ENCODE results near the gene ELMOD2.
"Not testable (repeated sequence)": the region's sequence is repeated elsewhere in the genome, so short reads cannot be mapped to it uniquely, and the experiment has no call there.

ELMOD2 gene, protein sequence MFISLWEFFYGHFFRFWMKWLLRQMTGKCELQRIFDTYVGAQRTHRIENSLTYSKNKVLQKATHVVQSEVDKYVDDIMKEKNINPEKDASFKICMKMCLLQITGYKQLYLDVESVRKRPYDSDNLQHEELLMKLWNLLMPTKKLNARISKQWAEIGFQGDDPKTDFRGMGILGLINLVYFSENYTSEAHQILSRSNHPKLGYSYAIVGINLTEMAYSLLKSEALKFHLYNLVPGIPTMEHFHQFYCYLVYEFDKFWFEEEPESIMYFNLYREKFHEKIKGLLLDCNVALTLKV

DNA sequence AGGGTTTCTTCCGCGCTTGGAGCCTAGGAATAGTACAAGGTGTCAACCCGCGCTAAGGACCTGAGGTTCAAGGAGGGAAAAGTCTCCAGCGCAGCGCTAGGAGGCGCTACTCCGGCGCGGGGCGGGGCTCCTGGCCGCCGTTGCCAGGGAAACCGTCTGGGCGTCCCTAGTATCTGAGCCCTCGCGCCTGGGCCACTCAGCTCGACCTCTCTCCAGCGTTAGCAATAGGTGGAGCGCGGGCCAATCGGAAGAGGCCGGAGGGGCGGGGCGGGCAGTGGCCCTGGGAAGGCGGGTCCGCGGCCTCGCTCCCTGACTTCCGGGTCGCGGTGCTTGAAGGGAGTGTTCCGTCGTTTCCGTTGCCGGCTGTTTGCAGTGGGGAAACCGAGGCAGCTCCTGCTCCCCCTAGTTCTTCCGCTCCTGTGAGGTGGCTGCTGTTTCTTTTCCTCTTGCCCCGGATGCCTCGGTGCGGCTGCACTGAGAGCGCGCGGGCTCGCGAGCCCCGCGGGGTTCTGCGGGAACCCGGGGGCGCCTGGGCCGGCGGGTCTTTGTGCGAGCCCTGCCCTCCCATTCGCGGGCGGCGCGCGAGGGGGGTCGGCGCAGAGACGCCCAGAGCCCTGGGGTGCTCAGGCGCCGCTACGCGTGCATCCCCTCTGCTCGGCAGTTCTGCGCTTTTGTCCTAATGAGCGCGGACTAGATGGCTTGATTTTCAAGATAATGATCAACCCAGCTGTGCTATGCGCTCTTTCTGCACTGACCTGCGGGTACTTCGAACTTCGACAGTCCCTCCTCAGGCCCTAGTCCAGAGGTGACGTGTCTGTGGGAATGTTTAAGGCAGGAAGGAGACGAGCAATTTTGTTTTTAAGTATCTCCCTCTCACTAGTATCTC is at the start of gene ELMOD2:
ELMOD2 (plus strand) TSS at position 312 of the 886 bp plus-strand sequence. CDS start 1,261 bp downstream, outside the sequence.
- DNase-seq, result peak; percentile 78 to 91

DNA sequence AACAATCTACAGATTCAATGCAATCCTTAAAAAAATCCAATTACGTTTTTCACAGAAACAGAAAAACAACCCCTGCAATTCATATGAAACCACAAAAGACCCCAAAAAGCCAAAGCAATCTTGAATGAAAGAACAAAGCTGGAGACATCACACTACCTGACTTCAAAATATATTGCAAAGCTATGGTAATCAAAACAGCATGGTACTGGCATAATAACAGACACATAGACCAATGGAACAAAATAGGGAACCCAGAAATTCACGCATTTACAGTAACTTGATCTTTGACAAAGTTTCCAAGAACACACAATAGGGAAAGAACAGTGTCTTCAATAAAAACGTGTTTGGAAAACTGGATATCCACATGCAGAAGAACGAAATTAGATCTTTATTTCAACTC is 40.5 kb upstream of the ELMOD2 start:
- DNase-seq, result no peak

DNA sequence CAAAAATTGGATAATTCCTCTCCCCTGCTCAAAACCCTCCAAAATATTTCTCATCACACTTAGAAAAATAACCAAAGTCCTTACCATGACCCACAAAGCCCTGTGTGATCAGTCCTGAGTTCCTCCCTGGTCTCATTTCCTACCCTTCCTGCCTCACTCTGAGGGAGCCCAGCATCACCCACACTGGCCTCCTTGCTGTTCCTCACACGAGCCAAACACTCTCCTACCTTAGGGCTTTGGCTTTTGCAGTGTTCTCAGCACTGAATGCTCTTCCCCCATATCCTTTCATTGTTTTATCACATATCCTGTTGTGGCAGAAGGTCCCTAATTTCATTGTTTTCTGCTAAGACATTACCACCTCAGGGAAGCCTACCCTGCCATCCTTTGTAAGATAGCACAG is 38.0 kb upstream of the ELMOD2 start:
- no peak for DNase-seq

DNA sequence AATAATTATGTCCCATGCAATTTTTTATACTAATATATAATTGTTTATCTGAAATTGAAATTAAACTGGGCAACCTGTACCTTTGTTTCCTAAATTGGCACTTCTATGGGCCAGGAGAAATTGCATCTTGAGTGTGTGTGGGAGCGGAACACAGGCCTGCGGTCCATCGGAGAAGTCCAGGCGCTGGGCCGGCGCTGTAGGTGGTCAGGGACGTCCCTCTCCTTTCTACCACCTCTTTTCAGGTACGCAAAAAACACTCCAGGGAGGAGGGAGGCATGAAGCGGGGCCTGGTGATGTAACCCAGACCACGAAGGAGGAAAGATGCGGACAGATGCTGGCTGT is 26.6 kb upstream of the ELMOD2 start:
- no peak for DNase-seq

DNA sequence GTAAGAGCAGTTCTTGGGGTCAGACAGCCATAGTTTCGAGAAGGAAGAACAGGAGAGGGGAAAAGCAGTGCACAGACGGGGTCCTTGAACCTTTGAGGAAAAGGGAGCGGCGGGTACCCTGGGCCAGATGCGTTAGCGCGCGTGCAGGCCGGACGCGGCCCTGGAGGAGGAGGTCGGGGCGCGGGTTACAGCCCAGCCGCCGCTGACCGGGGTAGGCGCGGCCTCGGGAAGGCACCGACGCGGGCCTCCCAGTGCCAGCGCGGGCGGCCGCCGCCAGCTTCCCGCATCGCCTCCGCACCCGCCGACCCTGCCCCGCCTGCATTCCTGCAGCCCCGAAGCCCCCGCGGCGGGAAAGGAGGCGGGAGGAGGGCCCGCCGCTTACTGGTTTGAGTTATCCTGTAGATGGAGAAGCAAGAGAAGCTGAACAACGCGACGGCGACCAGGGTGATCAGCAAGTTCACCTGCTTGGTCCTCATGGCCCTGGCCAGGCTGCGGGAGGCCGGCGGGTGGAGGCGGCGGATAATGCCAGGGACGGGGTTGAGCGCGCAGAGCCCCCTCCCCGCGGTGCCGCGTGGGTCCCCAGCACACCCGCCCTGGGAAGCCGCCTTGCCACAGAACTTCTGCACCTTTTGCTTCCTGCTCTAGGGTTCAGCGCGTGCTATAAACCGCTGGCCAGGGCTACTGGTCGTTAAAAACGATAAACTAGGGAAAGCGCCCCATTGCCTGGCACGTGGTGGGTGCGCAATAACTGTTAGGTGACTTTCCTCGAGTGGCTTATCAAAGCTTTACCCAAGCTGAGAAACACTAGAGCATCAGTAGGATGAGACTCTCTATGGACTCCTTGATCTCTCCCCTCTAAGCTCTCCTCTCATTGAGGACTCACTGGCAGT is 26.0 kb upstream of the ELMOD2 start, which contains the start of gene MGAT4D:
MGAT4D (minus strand) TSS at position 547 of the 890 bp plus-strand sequence; CDS start at position 476, 71 bp downstream.
- no peak for DNase-seq

DNA sequence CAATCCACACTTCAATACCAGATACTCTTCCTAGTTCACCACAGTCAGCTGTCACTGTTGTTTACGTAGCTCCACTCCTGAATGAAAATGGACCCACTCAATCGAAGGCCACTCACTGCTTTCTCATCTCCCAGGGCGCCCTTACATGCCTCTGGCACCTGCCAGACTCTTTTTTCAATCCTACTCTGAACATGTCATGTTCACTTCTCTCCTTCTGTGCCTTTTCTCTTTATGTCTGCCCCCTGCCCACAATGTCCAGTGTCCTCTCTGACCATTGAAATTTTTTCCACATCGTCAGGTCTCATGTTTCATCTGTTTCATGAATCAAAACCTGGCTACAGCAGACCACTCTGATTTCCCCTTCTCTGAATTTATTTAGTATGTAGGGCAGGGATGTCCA is 24.6 kb upstream of the ELMOD2 start:
- DNase-seq, result no peak

DNA sequence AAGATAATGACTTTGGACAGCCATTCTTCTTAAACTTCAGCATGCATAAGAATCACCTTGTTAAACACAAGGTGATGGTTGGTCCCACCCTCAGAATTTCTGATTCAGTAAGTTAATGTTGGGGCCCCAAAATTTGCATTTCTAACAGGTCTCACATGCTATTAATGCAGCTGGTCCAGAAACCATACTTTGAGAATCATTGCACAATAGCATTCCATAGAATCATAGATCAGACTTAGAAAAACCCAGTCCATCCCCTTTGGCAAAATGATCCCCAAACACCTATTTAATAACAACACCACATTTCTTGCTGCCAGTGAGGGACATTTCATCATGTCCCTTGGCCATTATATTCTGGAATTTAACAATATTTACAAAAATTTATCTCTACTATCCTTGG is 19.7 kb upstream of the ELMOD2 start:
- no peak for DNase-seq

DNA sequence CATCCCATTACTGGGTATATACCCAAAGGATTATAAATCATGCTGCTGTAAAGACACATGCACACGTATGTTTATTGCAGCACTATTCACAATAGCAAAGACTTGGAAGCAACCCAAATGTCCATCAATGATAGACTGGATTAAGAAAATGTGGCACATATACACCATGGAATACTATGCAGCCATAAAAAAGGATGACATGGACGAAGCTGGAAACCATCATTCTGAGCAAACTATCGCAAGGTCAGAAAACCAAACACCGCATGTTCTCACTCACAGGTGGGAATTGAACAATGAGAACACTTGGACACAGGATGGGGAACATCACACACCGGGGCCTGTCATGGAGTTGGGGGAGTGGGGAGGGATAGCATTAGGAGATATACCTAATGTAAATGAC is 10.2 kb upstream of the ELMOD2 start:
- not testable (repeated sequence) for DNase-seq

DNA sequence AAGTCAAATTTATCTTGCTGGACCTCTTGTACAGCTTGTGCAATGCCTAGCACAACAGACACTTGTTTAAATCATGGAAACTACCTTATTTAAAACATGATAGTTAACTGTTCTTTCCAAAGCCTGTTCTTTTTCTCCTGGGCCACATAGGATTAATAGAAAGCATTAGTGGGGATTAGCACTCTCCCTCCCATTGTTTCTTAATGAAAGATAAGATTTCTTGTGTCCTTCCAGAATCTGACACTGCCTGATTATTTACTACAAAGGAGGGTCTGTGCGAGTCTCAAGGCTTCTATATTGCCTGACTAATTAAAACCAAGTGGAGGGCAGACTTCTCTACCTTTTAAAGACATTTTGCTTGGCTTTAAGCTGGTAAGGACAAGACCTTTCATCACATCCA is 8.5 kb upstream of the ELMOD2 start:
- DNase-seq, result no peak

DNA sequence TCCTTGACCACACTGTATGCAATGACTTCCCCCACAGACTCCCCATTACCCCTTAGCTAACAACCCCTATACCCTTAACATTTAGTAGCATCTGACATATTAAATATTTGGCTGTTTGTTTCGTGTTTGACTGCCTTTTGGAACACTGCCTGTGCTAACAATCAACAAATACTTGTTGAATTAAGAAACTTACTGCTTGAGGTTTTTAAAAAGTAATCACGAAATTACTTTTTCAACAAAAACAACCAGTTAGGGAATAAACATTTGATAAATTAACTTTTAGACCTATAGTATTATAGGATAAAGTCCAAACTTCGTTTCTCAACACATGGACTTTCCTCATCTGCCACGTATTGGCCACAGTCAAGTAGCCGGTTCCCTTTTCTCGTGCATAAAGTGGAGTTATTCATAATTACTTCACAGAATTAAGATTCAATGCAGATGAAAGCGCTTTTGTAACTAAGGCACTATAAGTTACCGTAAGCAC is 555 bp upstream of the ELMOD2 start:
- no peak for DNase-seq

DNA sequence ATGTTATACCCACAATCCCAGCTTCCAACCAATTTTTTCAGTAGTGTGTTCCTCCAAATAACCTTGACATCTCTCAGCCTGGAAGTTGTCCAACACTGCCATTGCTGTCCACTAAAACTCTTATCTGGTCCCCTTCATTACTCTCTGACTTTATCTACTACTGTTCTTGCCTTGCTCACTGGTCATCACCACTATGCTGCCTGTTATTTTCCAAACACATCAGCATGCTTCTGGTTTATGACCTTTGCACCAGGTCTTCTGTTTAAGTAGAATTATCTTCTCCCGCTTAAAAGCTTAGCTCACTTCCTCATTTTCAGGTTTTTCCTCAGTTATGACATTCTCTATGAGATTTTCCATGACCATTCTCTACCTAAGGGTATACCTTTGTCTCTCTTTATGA is 5.5 kb downstream of the ELMOD2 start:
- no peak for DNase-seq

DNA sequence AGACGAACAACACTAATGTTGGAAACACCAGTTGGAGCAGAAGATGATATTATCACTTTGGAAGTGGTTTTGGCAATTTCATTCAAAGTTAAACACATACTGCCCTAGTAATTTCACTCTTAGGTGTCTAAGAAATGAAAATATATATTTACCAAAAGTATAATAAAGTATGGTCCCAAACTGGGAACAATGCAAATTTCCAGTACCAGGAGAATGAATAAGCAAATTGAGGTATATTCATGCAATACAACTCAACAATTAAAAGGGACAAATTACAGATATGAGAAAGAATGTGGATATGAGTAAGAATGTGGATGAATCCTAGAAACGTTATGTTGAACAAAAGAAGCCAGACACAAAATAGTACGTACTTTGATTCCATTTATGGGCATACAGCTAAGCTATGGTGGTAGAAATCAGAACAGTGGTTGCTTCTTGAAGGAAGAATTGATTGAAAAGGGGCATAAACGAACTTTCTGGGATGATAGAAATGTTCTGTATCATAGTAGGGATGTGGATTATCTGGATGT is 10.0 kb downstream of the ELMOD2 start:
- no peak for DNase-seq

DNA sequence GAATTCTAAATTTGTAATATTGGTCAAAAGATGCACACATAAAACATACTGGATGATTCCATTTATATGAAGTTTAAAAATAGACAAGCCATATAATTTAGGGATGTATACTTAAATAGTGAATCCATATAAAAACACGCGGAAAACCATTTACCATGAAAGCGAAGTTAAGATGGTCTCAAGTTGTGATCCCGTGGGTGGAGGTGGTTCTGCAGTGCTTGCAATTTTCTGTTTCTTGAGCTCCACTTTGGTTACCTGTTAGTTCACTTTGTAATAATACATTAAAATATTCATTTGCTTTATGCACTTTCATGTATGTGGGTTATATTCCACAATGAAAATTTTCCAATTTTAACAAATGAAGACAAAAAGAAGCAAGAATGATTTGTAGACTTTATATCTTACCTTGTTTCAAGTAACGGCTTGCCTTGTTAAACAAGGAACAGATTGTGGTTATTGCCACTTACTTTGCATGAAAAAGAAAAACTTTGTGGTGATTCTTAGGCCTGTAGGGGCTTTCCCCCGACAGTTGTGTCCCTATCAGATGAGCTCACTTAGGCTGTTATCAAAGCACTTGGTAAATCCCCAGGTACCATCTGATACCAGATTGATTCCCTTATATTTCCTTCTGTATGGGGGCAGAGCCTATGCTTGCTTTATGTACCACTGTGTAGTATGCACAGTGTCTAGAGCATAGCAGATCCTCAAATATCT is 32.6 kb downstream of the ELMOD2 start:
- no peak for DNase-seq

DNA sequence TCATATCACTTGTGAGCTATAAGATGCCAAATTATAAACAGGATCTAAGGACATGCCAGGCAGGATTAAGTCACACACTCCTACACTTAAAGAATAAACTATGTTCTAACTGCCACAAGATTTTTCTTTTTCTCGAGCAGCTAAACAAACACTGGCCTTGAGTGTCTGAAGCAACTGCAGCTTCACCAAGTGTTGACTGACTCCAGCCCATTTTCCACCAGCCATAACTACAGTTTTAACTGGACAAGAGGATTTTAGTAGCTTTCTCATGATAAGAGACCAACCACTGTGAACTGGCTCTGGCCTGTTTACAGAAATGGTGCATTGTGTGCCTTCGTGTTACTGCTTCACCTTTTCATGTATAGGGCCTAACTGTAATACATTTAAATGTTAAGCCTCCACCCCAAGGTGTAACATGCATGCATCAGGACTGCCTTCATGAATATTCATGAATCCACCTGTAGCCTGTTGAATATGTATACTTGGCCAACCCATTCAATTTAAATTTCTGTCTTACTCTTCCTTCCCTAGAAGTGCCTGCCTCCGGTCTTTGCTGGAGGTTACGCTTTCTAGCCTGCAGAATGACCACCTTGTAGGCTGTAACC is 34.0 kb downstream of the ELMOD2 start:
- DNase-seq, result no peak

DNA sequence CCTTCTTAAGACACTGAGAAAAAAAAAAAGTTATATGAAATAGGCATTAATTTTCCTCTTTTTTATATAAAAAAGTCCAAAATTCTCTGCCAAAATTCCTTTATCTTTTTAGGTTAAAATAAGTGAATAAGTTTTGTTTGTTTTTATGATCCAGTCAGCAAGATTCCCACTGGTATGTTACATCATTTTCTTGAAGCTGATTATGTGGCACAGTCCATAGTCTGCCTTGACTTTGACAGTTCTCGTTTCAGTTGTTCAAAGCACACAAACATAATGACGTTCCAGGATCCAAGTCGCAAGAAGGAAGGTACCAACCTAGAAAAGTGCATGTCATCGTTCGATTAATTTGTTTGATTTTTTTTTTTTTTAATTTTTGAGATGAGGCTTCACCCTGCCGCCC is 35.7 kb downstream of the ELMOD2 start:
- DNase-seq, result no peak

DNA sequence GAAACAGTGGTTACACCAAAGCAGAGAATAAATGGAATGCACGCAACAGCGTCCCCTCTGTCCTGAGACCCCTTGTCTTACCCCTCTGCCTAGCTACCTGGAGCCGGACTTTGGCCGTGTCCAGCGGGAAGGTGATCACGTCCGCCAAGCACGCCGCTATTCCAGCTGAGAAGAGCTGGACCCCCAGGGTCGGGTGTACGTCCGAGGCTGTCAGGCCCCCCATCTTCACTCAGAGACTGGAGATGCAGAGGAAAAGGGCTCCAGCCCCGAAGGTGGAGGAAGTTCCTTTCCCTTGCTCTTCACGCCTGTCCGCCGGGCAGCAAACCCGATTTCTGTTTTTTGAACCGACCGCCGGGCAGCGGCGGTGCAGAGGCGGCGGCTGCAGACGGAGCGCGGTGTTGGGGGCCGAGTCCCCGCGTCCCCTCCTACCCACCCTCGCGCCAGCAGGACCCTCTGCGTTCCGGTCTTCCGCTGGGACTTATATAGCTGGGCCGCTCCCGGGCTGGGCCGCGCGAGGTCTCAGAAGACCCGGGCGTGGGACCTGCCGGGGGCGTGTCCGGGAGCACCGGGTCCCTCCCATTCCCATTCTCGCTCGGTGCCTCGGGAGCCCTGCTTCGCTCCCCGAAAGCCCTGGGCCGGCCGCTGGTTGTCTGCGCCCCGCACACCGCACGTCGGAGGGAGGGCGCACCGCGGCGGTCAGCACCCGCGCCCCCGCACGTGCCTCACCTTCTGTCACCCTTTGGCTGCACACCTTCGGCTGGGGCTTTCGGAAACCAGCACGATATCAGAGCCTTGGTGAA is 44.7 kb downstream of the ELMOD2 start, which contains the start of gene UCP1:
UCP1 (minus strand) TSS at position 455 of the 800 bp plus-strand sequence; CDS start at position 223, 232 bp downstream.
- DNase-seq, result no peak

DNA sequence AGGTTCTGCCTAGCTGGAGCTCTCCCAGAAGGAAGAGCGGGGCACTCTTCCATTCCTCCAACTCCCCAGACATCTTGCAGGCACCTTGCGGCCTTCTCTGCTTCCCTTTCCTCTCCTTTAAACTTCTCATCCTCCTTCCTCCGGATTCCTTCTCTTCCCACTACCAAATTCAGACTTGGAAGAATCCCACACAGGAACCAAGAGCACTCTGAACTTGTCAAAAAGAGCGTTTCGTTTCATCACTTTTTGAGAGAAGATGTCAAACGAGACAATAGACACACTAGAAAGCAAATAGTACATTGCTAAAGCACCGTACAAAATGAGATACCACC is 45.3 kb downstream of the ELMOD2 start:
- DNase-seq, result no peak

DNA sequence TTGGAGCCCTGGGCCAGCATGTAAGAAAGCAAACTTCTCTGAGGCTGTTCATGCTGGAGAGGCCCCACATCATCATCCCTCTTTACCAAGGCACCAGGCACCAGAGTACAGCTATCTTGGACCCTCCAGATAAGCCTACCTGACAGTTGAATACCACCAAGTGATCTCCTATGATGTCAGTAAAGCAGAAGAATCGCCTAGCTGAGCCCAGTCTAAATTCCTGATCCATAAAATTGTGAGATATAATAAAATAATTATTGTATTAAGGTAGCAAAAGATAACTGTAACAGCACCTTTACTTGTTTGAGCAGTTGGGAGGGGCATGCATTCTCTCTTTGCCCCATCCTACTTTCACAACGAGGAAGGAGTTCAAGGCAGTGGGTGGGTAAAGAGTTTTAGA is 47.7 kb downstream of the ELMOD2 start:
- DNase-seq, result no peak

DNA sequence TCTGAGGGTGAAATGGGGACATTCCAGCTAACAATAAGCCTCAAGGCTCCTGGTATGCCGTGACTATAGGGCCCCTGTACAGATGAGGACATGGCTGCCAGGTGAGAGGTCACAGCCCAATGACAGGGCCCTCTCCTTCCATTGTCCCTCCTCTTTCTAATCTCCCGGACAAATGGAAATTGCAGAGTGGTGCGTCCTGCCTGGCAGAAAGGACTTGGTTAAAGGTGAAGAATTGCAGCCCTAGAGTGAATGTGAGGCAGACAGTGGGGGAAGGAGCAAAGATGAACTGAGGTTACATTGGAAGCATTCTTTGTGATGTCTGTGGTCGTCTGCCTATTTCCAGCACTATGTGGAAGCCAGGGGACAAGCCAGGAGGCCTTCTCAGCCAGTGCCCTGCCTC is 51.5 kb downstream of the ELMOD2 start:
- DNase-seq, result no peak

DNA sequence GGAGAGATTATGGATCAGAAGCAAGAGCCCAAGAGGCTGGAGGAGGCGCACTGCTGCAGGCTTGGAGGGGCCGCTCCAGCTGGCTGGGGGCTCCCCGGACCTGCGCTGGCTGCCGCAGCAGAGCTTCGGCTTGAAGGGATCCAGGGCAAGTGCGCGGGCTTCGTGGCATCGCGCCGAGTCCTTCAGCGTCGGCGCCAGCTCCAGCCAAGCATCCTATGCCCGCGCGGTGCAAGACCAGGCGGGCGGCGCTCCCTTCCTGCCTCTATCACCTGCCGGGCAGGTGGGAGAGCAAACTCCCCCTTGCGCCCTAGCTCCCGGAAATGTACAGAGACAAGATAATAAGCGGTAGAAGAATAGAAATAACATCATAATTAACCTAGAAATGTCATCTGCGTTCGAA is 55.3 kb downstream of the ELMOD2 start:
- DNase-seq, result no peak

DNA sequence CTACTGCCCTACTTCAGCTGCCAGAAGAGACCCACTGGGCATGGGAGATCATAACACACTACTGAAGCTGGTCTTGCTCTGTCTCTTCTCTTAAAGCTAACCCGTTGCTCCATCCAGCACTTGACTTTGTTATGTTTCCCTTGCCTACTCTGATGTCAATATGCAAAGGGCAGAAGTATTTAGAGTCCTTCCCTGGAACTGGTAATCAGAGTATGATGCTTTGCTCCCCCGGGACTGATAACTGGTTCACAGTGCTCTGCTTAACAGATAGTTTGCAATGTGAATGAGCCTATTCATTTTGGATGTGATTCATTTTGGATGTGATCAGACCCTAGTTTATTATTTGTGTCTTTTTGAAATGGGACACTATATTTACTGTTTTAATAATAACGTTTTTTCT is 57.1 kb downstream of the ELMOD2 start:
- DNase-seq, result no peak

Data from SW 1271 (cell line).